Fibroblast of mammary gland (primary cell): Measurements from ENCODE around the gene SLC35B4.
"Not testable (repeated sequence)": the region's sequence is repeated elsewhere in the genome, so short reads cannot be mapped to it uniquely, and the experiment has no call there.

ENCODE experiments used
- DNase-seq: peaks from one replicate; pipeline ENCODE4 v3.0.0-alpha.2; 2010; ENCODE audit warnings: low read depth
- H3K4me3 ChIP-seq: 2 replicates; pipeline ENCODE4 v1.5.1; 2011; ENCODE audit warnings: low read depth, mild to moderate bottlenecking, low read length, moderate library complexity; ENCODE audit not compliant: control insufficient read depth
- TF ChIP-seq, protein P1 (sequence below): conservative IDR thresholded peaks from 2 replicates; pipeline ENCODE4 v1.5.1; 2011; ENCODE audit warnings: low read depth, low read length, inconsistent platforms; ENCODE audit not compliant: control insufficient read depth, insufficient read depth

The SLC35B4 gene

DNA sequence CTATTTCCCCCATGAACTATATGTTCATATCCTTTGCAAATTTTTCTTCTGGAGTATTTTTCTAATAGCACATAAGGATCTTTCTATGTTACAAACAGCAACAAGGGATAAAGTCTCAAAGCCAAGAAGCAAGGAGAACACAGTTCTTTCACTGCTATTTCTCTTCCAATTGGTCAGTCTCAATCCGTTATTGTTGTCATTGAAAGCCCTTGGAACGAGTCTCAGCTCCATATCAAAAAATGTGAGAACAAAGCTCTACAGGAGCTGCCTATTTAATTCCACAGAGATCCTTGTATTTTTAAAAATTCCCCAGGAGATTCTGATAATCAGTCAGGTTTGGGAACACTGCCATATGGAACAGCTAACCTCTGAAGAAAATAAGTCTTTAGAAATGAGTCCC lies 15.7 kb downstream of the SLC35B4 start:
- no peak overlapping the region for H3K4me3 ChIP-seq
- no peak for DNase-seq
- TF ChIP-seq, protein P1, sequence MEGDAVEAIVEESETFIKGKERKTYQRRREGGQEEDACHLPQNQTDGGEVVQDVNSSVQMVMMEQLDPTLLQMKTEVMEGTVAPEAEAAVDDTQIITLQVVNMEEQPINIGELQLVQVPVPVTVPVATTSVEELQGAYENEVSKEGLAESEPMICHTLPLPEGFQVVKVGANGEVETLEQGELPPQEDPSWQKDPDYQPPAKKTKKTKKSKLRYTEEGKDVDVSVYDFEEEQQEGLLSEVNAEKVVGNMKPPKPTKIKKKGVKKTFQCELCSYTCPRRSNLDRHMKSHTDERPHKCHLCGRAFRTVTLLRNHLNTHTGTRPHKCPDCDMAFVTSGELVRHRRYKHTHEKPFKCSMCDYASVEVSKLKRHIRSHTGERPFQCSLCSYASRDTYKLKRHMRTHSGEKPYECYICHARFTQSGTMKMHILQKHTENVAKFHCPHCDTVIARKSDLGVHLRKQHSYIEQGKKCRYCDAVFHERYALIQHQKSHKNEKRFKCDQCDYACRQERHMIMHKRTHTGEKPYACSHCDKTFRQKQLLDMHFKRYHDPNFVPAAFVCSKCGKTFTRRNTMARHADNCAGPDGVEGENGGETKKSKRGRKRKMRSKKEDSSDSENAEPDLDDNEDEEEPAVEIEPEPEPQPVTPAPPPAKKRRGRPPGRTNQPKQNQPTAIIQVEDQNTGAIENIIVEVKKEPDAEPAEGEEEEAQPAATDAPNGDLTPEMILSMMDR = no peak

GRCh38 chr7:134298902-134299683 lies 17.6 kb downstream of the SLC35B4 start:
- no peak overlapping the region for H3K4me3 ChIP-seq
- no peak for DNase-seq
- TF ChIP-seq, protein P1 = no peak

GRCh38 chr7:134297489-134297888 lies 19.2 kb downstream of the SLC35B4 start:
- H3K4me3 ChIP-seq = no peak overlapping the region
- DNase-seq = no peak
- TF ChIP-seq, protein P1 = no peak

- not testable (repeated sequence) for DNase-seq, H3K4me3 ChIP-seq
Measured at GRCh38 chr7:134295982-134296381, 20.7 kb downstream of the SLC35B4 start.

DNA sequence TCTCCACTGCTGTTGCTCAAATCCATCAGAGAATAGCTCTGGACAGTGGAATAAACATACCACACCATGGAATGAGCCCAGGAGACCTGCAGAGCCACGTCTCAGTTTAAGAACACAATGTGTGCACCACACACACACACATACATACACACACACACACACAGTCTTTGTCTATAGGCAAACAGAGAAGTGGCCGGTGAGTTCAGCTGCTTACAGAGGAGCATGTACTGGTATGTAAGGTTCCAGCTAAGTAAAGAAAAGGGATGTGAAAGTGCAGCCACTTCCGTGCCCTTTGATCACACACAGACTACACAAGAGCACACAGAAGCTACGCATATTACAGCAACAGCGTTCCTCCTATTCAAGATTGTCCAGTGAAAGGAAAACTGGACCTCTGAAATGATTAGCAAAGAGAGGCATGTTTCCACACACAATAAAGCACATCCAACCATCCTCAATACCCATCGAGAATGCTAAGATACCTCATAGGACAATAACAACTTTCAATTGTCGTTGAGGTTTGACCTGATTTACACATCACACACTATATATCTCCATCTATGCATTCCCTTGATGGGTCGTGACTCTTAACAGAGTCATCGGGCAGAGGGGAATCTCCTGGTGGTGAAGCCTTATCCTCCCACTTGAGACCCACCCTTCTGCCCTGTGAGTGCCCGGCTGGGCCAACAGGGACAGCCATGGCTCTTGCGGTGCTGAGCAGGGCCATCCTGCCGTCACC lies 23.6 kb downstream of the SLC35B4 start:
- no peak for DNase-seq
- TF ChIP-seq, protein P1 = no peak
- no peak overlapping the region for H3K4me3 ChIP-seq

DNA sequence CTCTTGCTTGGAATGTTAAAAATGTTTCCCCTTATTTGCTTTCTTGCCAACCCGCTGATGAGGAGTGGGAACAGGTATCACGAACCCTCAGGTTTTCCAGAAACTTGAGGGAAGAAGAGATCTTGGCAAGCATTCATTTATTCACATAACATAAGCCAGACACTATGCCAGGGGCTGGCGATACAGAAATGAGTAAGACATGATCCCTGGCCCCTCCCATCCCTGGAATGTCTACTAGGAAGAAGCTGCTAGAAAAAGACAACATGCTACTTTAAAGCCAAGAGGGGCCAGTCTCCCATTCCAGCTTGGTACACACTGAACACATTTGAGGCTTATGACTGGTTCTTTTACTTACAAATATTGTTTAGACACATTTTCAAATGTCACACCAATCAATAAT lies 26.4 kb downstream of the SLC35B4 start:
- DNase-seq = peak; percentile 54
- TF ChIP-seq, protein P1 = no peak
- no peak overlapping the region for H3K4me3 ChIP-seq

DNA sequence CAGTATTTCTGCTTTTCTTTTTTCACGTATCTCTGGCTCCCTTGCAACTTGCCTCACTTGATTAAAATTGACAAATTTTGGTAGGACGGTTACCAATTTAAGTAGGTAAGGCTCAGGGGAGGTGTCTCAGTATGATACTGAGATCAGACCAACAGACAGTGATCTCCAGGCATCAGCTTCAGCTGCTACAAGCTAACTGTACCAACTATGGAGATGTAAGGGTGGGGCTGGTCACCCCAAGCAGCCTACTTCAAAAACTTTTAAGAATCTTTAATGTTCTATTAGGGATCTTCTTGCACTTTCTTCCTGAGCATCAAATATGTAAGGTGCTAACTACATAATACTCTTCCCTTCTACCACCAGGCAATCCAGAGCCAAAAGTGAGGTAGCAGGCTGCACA lies 26.9 kb downstream of the SLC35B4 start:
- no peak for DNase-seq
- no peak overlapping the region for H3K4me3 ChIP-seq
- TF ChIP-seq, protein P1 = no peak
